Gastrocnemius medialis (tissue), 4 donors: ENCODE measurements around the gene DMD. TPM values are rescaled to one million over a fixed set of nuclear protein-coding genes. Genes with fewer than 3 reads are reported as not detected.

ENCODE experiments used
- ATAC-seq, 2 donors: fragments of 150-250 bp; one replicate each; pipeline ENCODE4 v1.9.1; 2016
- DNase-seq, 2 donors: peaks; one replicate each; pipeline ENCODE4 v3.0.0-alpha.2; 2019
- H3K27ac ChIP-seq, 4 donors: fragments of 200-600 bp; sonication (generic); 1 replicate in 1 of 4; 2 replicates in 3 of 4; pipeline ENCODE4 v1.5.1; 2016 to 2018; ENCODE audit warnings: mild to moderate bottlenecking in 2 of 4, moderate library complexity in 1 of 4
- H3K27me3 ChIP-seq, 3 donors: fragments of 200-600 bp; sonication (generic) in 2 of 3; 1 replicate in 1 of 3; 2 replicates in 2 of 3; pipeline versions ENCODE4 v1.5.1 to v1.6.0; 2016 to 2019; ENCODE audit warnings: mild to moderate bottlenecking in 1 of 3, moderate library complexity in 1 of 3
- H3K36me3 ChIP-seq, 2 donors: fragments of 200-600 bp; sonication (generic) in 1 of 2; one replicate each; pipeline ENCODE4 v1.5.1; 2017 to 2018
- H3K4me1 ChIP-seq, 2 donors: fragments of 200-600 bp; sonication (generic) in 1 of 2; one replicate each; pipeline ENCODE4 v1.5.1; 2016 to 2017; ENCODE audit warnings: mild to moderate bottlenecking in 2 of 2
- H3K4me3 ChIP-seq, 4 donors: fragments of 200-600 bp; sonication (generic) in 3 of 4; 1 replicate in 1 of 4; 2 replicates in 3 of 4; pipeline ENCODE4 v1.5.1; 2016 to 2019; ENCODE audit warnings: mild to moderate bottlenecking in 2 of 4
- H3K9me3 ChIP-seq, 3 donors: fragments of 200-600 bp; sonication (generic) in 2 of 3; 1 replicate in 1 of 3; 2 replicates in 2 of 3; pipeline ENCODE4 v1.5.1; 2016 to 2019
- CTCF ChIP-seq, 5 experiments: fragments of 450-650 bp in 3 of 5; fragments of 200-600 bp in 2 of 5; sonication (generic) in 2 of 5; IDR thresholded peaks in 4 of 5; conservative IDR thresholded peaks in 1 of 5; 1 replicate in 4 of 5; 2 replicates in 1 of 5; pipeline ENCODE4 v1.5.1; 2016 to 2019; ENCODE audit warnings: antibody characterized with exemption in 5 of 5, mild to moderate bottlenecking in 3 of 5, moderate library complexity in 3 of 5
- POLR2A ChIP-seq, 2 donors: fragments of 450-650 bp; IDR thresholded peaks; one replicate each; pipeline ENCODE4 v1.6.1; 2017; ENCODE audit warnings: antibody characterized with exemption in 2 of 2, mild to moderate bottlenecking in 2 of 2, moderate library complexity in 2 of 2
- in situ Hi-C, 4 donors: fragments of 200-750 bp; cut with MboI; loops; one replicate each; pipeline versions ENCODE4 v1.15.0 to v1.8.0; 2017; ENCODE audit warnings: low sequenced_read_pairs in 4 of 4
- intact Hi-C: fragments of 100-400 bp; cut with DNase I; formaldehyde crosslinking; loops from one replicate; pipeline ENCODE4 v1.15.1; 2023; ENCODE audit warnings: low total_unique reads
- microRNA-seq, 2 donors: library from miRNA; unstranded; fragments of <30 nt; microRNA quantifications; one replicate each; pipeline ENCODE4, GENCODE V29; 2016; ENCODE audit warnings: borderline replicate concordance in 2 of 2
- total RNA-seq, 4 donors: library from RNA; depleted of rRNA; stranded (reverse); fragments of >200 nt; gene quantifications; one replicate each; pipeline versions ENCODE4 v1.1.0 to v1.2.3, GENCODE V29; 2016

The DMD gene
- total RNA-seq, 4 donors from 2014 or later, result 53.5 to 201 (median 98.9) TPM

GRCh38 chrX:31071725-31072124 lies 2139.6 kb downstream of the DMD start, which contains the start of gene FTHL17:
TSS of gene FTHL17 (minus strand) at chrX:31072041. CDS start at chrX:31071953, 88 bp downstream.
- in situ Hi-C loops (no loop called here), intact Hi-C loops (no loop called here)
- ATAC-seq, result no peak

DNA sequence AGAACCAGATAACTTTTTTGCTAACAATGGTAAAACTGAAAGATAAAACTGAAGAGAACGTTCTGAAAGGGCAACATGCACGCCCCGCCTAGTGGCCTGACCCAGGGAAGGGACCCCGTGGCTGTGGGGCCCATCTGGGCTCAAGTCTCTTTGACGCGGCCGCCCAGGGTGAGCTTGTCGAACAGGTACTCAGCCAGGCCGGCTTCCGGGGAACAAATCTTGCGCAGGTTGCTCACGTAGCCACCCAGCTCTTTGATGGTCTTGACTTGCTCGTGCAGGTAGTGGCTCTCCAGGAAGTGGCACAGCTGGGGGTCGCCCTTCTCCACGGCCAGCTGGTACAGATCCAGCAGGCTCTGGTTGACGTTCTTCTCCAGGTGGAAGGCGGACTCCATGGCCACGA lies 2140.1 kb downstream of the DMD start:
- DNase-seq, result no peak

More at GRCh38 chrX:31071725-31072124, 2139.6 kb downstream of the DMD start, which contains the start of gene FTHL17:
- H3K9me3 ChIP-seq, result no peaks in the 10 kb centered on the region
- no peaks in the 10 kb centered on the region for H3K4me1 ChIP-seq
- no peak within 1 kb of the TSS for H3K27ac ChIP-seq
- no peaks in the 10 kb centered on the region for H3K27me3 ChIP-seq
- no peak within 1 kb of the TSS for H3K4me3 ChIP-seq
- no peaks in the 10 kb centered on the region for H3K36me3 ChIP-seq
- TF ChIP-seq POLR2A (IDR thresholded peaks at IDR 0.05) (no peak), CTCF (IDR thresholded peaks at IDR 0.05 in 4 of 5, conservative IDR thresholded peaks at IDR 0.05 in 1 of 5) (no peak)
- no peak for DNase-seq

GRCh38 chrX:31070057-31070468 lies 2141.3 kb downstream of the DMD start:
- no peak for DNase-seq
- in situ Hi-C loops (no loop called here), intact Hi-C loops (no loop called here)
- no peak for TF ChIP-seq CTCF (IDR thresholded peaks at IDR 0.05 in 4 of 5, conservative IDR thresholded peaks at IDR 0.05 in 1 of 5)
- no peak for TF ChIP-seq POLR2A (IDR thresholded peaks at IDR 0.05)
- Histone ChIP-seq H3K4me3 (no peak overlapping the region), H3K9me3 (no peaks in the 10 kb centered on the region), H3K27ac (no peak overlapping the region), H3K36me3 (no peaks in the 10 kb centered on the region), H3K27me3 (no peaks in the 10 kb centered on the region), H3K4me1 (no peaks in the 10 kb centered on the region)
- no peak for ATAC-seq

More for the DNA sequence above, 2140.1 kb downstream of the DMD start:
- H3K9me3 ChIP-seq, result no peaks in the 10 kb centered on the region
- TF ChIP-seq POLR2A (IDR thresholded peaks at IDR 0.05), result no peak
- no peak for TF ChIP-seq CTCF (IDR thresholded peaks at IDR 0.05 in 4 of 5, conservative IDR thresholded peaks at IDR 0.05 in 1 of 5)
- in situ Hi-C loops (no loop called here), intact Hi-C loops (no loop called here)
- no peak for ATAC-seq
- H3K27ac ChIP-seq, result no peak overlapping the region
- no peaks in the 10 kb centered on the region for H3K27me3 ChIP-seq
- H3K4me3 ChIP-seq, result no peak overlapping the region
- no peaks in the 10 kb centered on the region for H3K36me3 ChIP-seq
- no peaks in the 10 kb centered on the region for H3K4me1 ChIP-seq

Small RNA genes within 50 kb of the gene (microRNA-seq; reads per million reads assigned to microRNA genes)
- gene MIR3915 (3.4 to 4.7 reads per million in 2 donors), gene MIR548F5 (0 reads per million in 2 donors)
